Stimulated activated CD8-positive, alpha-beta memory T cell treated with anti-CD3 and anti-CD28 coated beads, Interleukin-7, amount 100 ng/mL, for 48 hours (primary cell): ENCODE data around the gene UST.

Experiments used
- DNase-seq, 2 donors: peaks; one replicate each; pipeline ENCODE4 v3.0.0-alpha.2; 2020; ENCODE audit warnings: low read depth in 1 of 2; ENCODE audit errors: extremely low read depth in 1 of 2

The UST gene

DNA sequence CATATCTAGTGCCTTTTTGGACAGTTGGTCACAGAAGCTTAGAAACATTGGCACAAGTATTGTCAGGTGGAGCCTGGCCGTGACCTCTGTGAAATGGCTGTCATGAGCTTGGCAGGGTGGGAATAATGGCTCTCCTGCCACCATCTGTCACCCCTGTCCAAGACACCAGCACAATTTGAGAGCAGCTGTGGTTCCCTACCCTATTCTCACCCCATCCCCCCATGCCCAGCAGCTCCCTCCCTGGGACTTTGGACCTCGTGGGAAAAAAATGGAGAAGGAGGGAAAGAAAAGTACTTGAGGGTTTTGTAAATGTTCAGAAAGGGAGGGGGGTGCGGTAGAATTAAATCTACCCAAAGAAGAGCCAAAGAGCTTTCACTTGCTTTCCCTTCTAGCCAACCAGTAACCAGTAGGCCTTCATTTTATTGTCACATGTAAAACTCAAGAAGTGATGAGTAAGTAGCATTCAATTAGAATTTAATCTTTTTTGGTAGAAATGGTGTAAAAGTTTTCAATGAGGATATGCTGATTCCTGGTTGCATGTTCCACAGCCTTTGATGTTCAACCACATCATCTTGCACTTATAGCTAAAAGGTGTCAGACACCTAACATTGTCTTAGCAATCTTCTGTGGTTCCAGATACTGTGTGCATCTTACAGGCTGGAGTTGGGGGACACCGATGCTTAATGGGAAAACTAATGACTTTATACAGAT lies 307.2 kb downstream of the UST start:
- no peak for DNase-seq

DNA sequence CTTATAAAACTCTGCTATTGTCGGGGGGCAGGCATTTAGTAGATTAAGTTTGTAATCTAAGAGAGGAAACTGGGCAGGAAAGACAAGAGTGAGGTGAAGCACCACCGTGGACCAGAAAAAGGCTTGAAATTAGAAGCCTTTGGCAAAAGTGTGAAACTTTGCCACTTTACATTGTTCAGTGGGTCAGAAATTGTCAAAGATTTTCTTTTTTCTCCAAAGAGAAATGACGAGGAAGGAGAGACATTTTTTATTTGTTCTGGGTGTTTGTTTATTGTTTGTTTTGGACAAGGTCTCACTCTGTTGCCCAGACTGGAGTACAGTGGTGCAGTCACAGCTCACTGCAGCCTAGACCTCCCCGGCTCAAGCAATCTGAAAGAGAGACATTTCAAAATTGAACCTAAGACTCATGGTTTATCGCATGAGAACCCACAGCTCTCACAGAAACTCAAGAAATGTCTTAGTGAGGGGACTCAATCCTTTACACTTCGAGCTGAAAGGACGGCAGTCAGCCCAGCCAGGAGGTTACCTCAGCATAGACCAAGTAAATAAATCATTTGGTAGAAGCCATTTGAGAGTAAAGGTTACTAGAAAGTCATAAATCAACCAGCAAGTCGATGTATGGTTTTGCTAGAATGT lies 307.8 kb downstream of the UST start:
- DNase-seq: no peak

DNA sequence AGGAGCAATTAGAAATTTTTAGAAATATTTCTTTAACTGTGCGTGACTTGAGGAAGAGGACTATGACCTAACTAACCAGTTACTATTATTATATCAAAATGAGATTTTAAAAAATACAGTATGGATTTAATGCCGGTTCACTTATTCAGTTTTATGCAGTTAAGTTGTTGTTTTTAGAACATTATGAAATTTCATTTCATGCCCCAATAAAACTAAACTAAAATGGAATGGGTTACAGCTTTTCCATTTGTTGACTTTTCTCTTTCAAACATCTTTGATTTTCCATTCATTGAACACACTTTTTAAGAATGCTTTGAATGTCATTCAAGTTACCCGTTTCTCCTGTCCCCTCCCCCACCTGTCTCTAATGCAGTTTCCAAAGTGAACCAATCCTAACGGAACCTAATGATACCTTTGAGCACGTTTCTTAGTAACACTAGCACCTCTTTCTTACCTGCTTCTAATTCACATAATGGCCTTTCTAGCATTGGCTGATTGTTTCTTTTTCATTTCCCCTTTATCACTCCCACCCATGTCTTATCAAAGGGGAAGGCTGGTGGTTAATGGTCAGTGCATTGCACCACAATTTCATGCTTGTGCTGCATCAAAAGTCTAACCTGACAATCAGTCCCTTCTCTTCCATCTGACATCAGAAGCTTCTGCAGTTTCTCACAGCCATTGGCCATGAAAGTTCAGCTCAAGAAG lies 308.5 kb downstream of the UST start:
- no peak for DNase-seq

GRCh38 chr6:149056777-149057463 lies 310.1 kb downstream of the UST start:
- DNase-seq: no peak

DNA sequence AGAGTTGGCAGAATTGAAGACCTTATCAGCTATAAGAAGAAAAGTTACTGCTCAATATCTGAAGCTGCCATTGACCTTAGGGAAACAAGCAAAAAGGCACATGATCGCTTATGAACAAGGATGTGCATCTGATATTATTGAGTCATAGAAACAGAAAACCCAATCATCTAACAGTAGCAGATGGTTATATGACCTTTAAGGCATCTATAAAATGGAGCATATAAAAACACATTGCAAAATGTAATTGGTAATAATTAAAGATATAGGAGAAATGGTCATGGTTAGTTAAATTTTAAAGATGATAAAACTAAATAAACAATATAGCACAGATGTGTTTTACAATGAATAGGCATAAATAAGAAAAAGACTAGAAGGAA lies 310.6 kb downstream of the UST start:
- no peak for DNase-seq

DNA sequence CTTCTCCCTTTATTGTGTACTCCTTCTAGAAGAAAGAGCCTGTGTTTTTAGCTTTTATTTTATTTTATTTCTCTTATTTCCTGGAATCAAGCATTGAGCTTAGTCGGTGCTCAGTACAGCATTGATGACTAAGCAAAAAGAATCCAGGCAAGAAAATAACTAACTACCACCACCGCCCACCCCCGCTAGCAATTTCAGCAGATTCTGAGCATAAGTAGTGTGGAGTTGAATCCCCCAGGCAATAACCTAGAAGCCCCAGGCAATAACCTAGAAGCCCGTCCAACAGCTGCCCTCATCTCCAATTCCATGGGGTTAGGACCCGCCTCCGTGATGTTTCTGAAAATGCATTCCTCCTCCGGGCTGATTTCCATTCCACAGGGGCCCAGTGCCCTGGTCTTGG lies 312.7 kb downstream of the UST start:
- DNase-seq: no peak

- peak; percentile 14 to 52 for DNase-seq
These were observed 313.6 kb downstream of the UST start for GRCh38 chr6:149060300-149060984.

DNA sequence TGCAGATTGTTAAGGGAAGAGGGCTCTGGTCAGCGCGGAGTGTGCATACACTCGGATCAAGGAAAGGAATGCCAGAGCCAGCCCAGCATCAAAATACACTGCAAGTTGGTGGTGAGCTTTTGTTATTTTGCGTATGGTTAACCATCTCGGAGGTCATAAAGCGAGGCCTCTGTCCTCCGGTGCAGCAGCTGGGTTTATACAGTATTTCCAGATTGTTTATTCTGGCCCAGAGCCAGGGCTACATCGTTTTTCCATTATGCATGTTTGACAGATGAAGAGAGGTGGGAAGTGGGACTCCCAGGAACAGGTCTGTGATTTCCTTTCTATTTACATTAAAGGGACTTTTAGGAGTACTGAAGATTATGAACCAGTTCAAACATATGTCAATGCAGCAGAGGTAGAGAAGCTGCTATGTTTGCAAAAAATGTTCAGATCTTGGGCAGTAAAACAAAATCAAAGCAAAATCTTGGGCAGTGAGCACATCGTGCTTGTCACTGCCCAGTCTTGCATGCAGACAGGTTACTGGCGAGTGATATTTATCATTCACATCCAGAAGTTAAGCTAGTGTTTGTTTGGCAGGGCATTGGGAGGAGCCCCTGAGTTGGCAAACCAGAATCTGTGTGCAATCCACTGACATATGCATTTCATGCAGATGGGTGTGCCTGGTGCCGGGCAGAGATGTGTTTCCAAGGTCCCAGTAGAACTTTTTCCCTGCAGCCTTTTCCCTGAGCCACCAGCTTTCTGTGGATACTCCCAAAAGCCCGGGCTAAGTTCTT lies 314.3 kb downstream of the UST start:
- no peak for DNase-seq

- DNase-seq: no peak
These were observed 315.1 kb downstream of the UST start for GRCh38 chr6:149061930-149062329.

DNA sequence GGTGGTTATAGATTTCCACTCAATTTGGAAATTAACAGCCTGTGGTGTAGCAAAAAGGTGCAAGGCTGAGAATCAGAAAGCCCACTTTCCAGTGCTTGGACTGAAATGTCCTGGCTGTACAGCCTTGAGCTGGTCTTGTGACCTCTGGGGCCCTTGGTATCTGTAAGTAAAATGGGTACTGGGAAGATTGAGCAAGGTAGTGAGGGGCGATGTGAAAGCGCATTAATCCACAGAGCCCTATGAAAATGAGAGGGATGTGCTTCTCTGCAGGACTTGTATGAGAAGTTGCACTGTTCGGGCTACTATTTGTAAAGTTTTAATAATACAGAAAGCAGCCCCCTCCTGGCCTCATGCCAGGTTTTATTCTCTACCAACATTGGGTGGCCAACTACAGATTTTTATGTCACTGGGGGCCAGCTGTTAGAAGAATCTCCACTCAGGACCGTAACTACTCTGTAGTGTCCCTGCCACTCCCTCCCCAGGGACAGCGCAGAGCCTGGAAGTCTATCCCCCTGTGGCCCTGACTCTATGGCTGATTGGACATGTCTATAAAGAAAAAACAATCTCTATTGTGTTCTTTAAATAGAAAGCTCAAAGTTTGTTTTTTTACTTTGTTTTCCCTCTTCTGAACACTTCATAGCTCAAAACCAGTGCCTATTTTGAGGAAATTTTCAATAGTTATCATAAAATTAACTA lies 316.0 kb downstream of the UST start:
- DNase-seq: no peak

GRCh38 chr6:149063468-149063867 lies 316.6 kb downstream of the UST start:
- no peak for DNase-seq

DNA sequence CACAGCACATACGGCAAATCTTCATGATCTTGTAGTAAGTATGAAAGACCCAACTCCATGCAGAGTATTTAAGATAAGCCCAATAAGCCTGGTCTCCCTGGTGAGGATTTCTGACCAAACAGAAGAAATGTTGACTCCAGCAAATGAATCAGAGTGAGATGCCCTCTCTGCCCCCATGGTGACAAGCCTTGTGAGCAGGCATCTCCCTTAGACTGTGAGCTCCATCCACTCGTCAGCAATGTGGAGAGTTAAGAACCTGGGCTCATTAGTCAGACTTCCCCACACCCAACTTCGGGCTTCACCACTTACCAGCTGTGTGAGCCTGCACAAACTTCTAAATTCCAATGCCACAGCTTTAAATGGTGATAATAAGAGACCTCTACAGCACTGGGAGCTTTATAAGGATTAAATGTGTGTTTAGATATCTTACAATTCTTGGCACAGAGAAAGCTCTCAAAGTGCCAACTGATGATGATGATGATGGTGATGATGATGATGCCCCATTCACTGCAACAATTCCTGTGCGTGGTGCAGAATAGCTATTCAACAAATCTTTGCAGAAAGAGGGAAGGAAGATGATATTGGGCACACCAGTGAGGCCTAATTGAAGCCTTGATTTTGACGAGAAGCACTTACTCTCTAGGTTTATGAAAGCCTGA lies 317.3 kb downstream of the UST start:
- no peak for DNase-seq

- DNase-seq: no peak
These were observed 317.8 kb downstream of the UST start for GRCh38 chr6:149064660-149065015.

- DNase-seq: no peak
These were observed 318.3 kb downstream of the UST start for GRCh38 chr6:149065121-149065520.

GRCh38 chr6:149065658-149066556 lies 319.1 kb downstream of the UST start:
- DNase-seq: no peak

DNA sequence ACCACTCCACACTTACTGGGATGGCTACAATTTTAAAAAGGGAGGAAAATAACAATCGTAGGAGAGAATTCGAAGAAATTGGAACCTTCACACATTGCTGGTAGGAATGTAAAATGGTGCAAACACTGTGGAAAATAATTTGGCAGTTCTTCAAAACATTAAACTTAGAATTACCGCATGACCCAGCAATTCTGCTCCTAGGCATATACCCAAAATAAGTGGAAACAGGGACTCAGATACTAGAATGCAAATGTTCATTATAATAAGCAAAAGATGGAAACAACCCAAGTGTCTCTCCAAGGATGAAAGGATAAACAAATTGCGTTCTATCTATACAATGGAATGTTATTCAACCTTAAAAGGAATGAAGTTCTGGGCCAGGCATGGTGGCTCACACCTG lies 325.2 kb downstream of the UST start:
- DNase-seq: no peak

- DNase-seq: no peak
These were observed 328.0 kb downstream of the UST start for GRCh38 chr6:149074832-149075258.
